Activated CD8-positive, alpha-beta memory T cell treated with anti-CD3 and anti-CD28 coated beads, Interleukin-2, amount 50 U/mL, for 24 hours (primary cell): ENCODE data around the gene PHLPP2.
"Not testable (repeated sequence)": the region's sequence is repeated elsewhere in the genome, so short reads cannot be mapped to it uniquely, and the experiment has no call there.

Source experiments
- DNase-seq: peaks from one replicate; pipeline ENCODE4 v3.0.0-alpha.2; 2020; ENCODE audit errors: extremely low read depth

PHLPP2 gene

GRCh38 chr16:71722801-71723536, 1.5 kb downstream of the PHLPP2 start:
- DNase-seq, result peak; percentile 9

- DNase-seq, result no peak
Observed at GRCh38 chr16:71721066-71721740, 3.3 kb downstream of the PHLPP2 start.

- no peak for DNase-seq
Observed at GRCh38 chr16:71712501-71712900, 12.0 kb downstream of the PHLPP2 start.

- DNase-seq, result no peak
Observed at GRCh38 chr16:71711789-71712188, 12.7 kb downstream of the PHLPP2 start.

- no peak for DNase-seq
Observed at GRCh38 chr16:71709229-71709781, 15.2 kb downstream of the PHLPP2 start.

- DNase-seq, result no peak
Observed at GRCh38 chr16:71708696-71709095, 15.8 kb downstream of the PHLPP2 start.

- no peak for DNase-seq
Observed at GRCh38 chr16:71707199-71707598, 17.3 kb downstream of the PHLPP2 start.

- no peak for DNase-seq
Observed at GRCh38 chr16:71706046-71706445, 18.5 kb downstream of the PHLPP2 start.

GRCh38 chr16:71703333-71703732, 21.2 kb downstream of the PHLPP2 start:
- DNase-seq, result no peak

- no peak for DNase-seq
Observed at GRCh38 chr16:71700831-71701230, 23.7 kb downstream of the PHLPP2 start.

GRCh38 chr16:71698491-71698890, 26.0 kb downstream of the PHLPP2 start:
- DNase-seq, result no peak

- no peak for DNase-seq
Observed at GRCh38 chr16:71693164-71693563, 31.3 kb downstream of the PHLPP2 start.

- no peak for DNase-seq
Observed at GRCh38 chr16:71689901-71690300, 34.6 kb downstream of the PHLPP2 start.

- no peak for DNase-seq
Observed at GRCh38 chr16:71687861-71688260, 36.6 kb downstream of the PHLPP2 start.

GRCh38 chr16:71684280-71684679, 40.2 kb downstream of the PHLPP2 start:
- DNase-seq, result not testable (repeated sequence)

GRCh38 chr16:71681360-71681759, 43.1 kb downstream of the PHLPP2 start:
- DNase-seq, result no peak

- DNase-seq, result no peak
Observed at GRCh38 chr16:71676236-71676635, 48.3 kb downstream of the PHLPP2 start.

- no peak for DNase-seq
Observed at GRCh38 chr16:71675380-71675779, 49.1 kb downstream of the PHLPP2 start.

- DNase-seq, result no peak
Observed at GRCh38 chr16:71674229-71674628, 50.3 kb downstream of the PHLPP2 start.

- no peak for DNase-seq
Observed at GRCh38 chr16:71673582-71673973, 50.9 kb downstream of the PHLPP2 start.

GRCh38 chr16:71672803-71673581, 51.5 kb downstream of the PHLPP2 start:
- DNase-seq, result no peak

GRCh38 chr16:71672125-71672524, 52.4 kb downstream of the PHLPP2 start:
- DNase-seq, result no peak
